Effector memory CD4-positive, alpha-beta T cell (primary cell): ENCODE measurements around the gene ADAMTSL3.
A peak's percentile ranks its signal among the peaks of the same experiment; 100 is the strongest.
"Not testable (repeated sequence)": the region's sequence is repeated elsewhere in the genome, so short reads cannot be mapped to it uniquely, and the experiment has no call there.

Experiments
- DNase-seq, 3 donors: peaks; one replicate each; pipeline ENCODE4 v3.0.0-alpha.2; 2020
- H3K27ac ChIP-seq: 2 replicates; pipeline ENCODE4 v1.7.0; 2013; ENCODE audit warnings: mild to moderate bottlenecking, low read length, moderate library complexity; ENCODE audit not compliant: insufficient read depth, poor library complexity, severe bottlenecking
- H3K27me3 ChIP-seq: replicated peaks from 2 replicates; pipeline ENCODE4 v1.7.0; 2013; ENCODE audit warnings: mild to moderate bottlenecking, low read length; ENCODE audit not compliant: insufficient read depth, control insufficient read depth, poor library complexity, severe bottlenecking
- H3K36me3 ChIP-seq: 2 replicates; pipeline ENCODE4 v1.7.0; 2013; ENCODE audit warnings: mild to moderate bottlenecking, low read length, moderate library complexity; ENCODE audit not compliant: control insufficient read depth, insufficient read depth
- H3K4me1 ChIP-seq: 2 replicates; pipeline ENCODE4 v1.7.0; 2013; ENCODE audit warnings: low read length, mild to moderate bottlenecking; ENCODE audit not compliant: control insufficient read depth, insufficient read depth, poor library complexity, severe bottlenecking
- H3K4me3 ChIP-seq: 2 replicates; pipeline ENCODE4 v1.7.0; 2013; ENCODE audit warnings: low read length, low read depth, mild to moderate bottlenecking; ENCODE audit not compliant: insufficient read depth, poor library complexity, severe bottlenecking
- H3K9me3 ChIP-seq: 2 replicates; pipeline ENCODE4 v1.7.0; 2013; ENCODE audit warnings: mild to moderate bottlenecking, low read length, moderate library complexity; ENCODE audit not compliant: control insufficient read depth

The ADAMTSL3 gene

GRCh38 chr15:84051146-84051545 is 397.2 kb downstream of the ADAMTSL3 start:
- not testable (repeated sequence) for DNase-seq, H3K4me1 ChIP-seq, H3K27me3 ChIP-seq, H3K4me3 ChIP-seq, H3K27ac ChIP-seq, H3K9me3 ChIP-seq, H3K36me3 ChIP-seq

- H3K27me3 ChIP-seq, H3K9me3 ChIP-seq, H3K4me1 ChIP-seq, DNase-seq, H3K4me3 ChIP-seq, H3K27ac ChIP-seq, H3K36me3 ChIP-seq: not testable (repeated sequence)
These were observed 400.6 kb downstream of the ADAMTSL3 start for GRCh38 chr15:84054544-84054943.

- Histone ChIP-seq H3K27ac (no peak overlapping the region), H3K4me1 (no peaks in the 10 kb centered on the region), H3K9me3 (no peaks in the 10 kb centered on the region), H3K27me3 (no peaks in the 10 kb centered on the region), H3K4me3 (no peak overlapping the region), H3K36me3 (no peaks in the 10 kb centered on the region)
- DNase-seq = no peak
These were observed 403.9 kb downstream of the ADAMTSL3 start for GRCh38 chr15:84057714-84058331.

- H3K4me3 ChIP-seq, H3K9me3 ChIP-seq: not testable (repeated sequence)
These were observed 409.8 kb downstream of the ADAMTSL3 start for GRCh38 chr15:84063674-84064073.

GRCh38 chr15:84068674-84069073 is 414.8 kb downstream of the ADAMTSL3 start:
- not testable (repeated sequence) for H3K27me3 ChIP-seq, H3K4me3 ChIP-seq

More at GRCh38 chr15:84063674-84064073, 409.8 kb downstream of the ADAMTSL3 start:
- H3K4me1 ChIP-seq, H3K27me3 ChIP-seq, H3K27ac ChIP-seq, DNase-seq, H3K36me3 ChIP-seq: not testable (repeated sequence)

GRCh38 chr15:84078038-84078437 is 424.1 kb downstream of the ADAMTSL3 start:
- H3K9me3 ChIP-seq, H3K36me3 ChIP-seq, DNase-seq, H3K27ac ChIP-seq, H3K4me1 ChIP-seq, H3K4me3 ChIP-seq: not testable (repeated sequence)
- peaks cover 17% of the 10 kb centered on the region for H3K27me3 ChIP-seq

More at GRCh38 chr15:84068674-84069073, 414.8 kb downstream of the ADAMTSL3 start:
- not testable (repeated sequence) for H3K4me1 ChIP-seq, H3K27ac ChIP-seq, H3K9me3 ChIP-seq, DNase-seq, H3K36me3 ChIP-seq

- H3K27me3 ChIP-seq = peaks cover 17% of the 10 kb centered on the region
- not testable (repeated sequence) for H3K27ac ChIP-seq, H3K9me3 ChIP-seq, H3K4me1 ChIP-seq, H3K36me3 ChIP-seq, DNase-seq
- H3K4me3 ChIP-seq = peak overlapping the region; percentile 44
These were observed 425.5 kb downstream of the ADAMTSL3 start for GRCh38 chr15:84079325-84079884.

- H3K36me3 ChIP-seq = no peaks in the 10 kb centered on the region
- H3K27me3 ChIP-seq = peaks cover 17% of the 10 kb centered on the region
- H3K27ac ChIP-seq = no peak overlapping the region
- H3K4me1 ChIP-seq = no peaks in the 10 kb centered on the region
- H3K9me3 ChIP-seq = no peaks in the 10 kb centered on the region
- H3K4me3 ChIP-seq = peak overlapping the region; percentile 44
- no peak for DNase-seq
These were observed 426.2 kb downstream of the ADAMTSL3 start for GRCh38 chr15:84079885-84080777.

- not testable (repeated sequence) for DNase-seq, H3K27ac ChIP-seq, H3K4me1 ChIP-seq, H3K4me3 ChIP-seq, H3K36me3 ChIP-seq, H3K9me3 ChIP-seq
- peaks cover 17% of the 10 kb centered on the region for H3K27me3 ChIP-seq
These were observed 426.8 kb downstream of the ADAMTSL3 start for GRCh38 chr15:84080778-84081084.
